Pancreas (tissue), 10 donors: Measurements from ENCODE around the gene DCST2. TPM values are rescaled to one million over a fixed set of nuclear protein-coding genes. Genes with fewer than 3 reads are reported as not detected.
"Not testable (repeated sequence)": the region's sequence is repeated elsewhere in the genome, so short reads cannot be mapped to it uniquely, and the experiment has no call there.

Source experiments
- ATAC-seq, 4 donors: fragments of 200-7000 bp; cut with Tn5 transposase; one replicate each; pipeline versions ENCODE4 v1.8.0 to v1.9.1; 2020; ENCODE audit warnings: mild to moderate bottlenecking in 4 of 4, moderate library complexity in 4 of 4
- DNase-seq, 6 donors: peaks; one replicate each; pipeline ENCODE4 v3.0.0-alpha.2; 2020
- FAIRE-seq: peaks from 2 replicates; lab custom pipeline; 2012; peaks lifted over from hg19 to GRCh38; lab: Jason Lieb, UNC
- H3K27ac ChIP-seq, 4 donors: fragments of 200-600 bp; sonication (generic); 1 replicate in 3 of 4; 2 replicates in 1 of 4; pipeline versions ENCODE4 v1.5.0 to v1.8.0; 2020
- H3K27me3 ChIP-seq, 4 donors: fragments of 200-600 bp; one replicate each; pipeline ENCODE4 v1.8.0; 2021
- H3K36me3 ChIP-seq, 3 donors: fragments of 200-600 bp; sonication (generic) in 1 of 3; one replicate each; pipeline versions ENCODE4 v1.5.0 to v1.8.0; 2020 to 2021
- H3K4me1 ChIP-seq, 3 donors: fragments of 200-600 bp; one replicate each; pipeline ENCODE4 v1.8.0; 2021
- H3K4me3 ChIP-seq, 4 donors: fragments of 200-600 bp; sonication (generic) in 2 of 4; one replicate each; pipeline versions ENCODE4 v1.5.0 to v1.8.0; 2020 to 2021
- H3K9me3 ChIP-seq, 4 donors: fragments of 200-600 bp; one replicate each; pipeline ENCODE4 v1.8.0; 2021
- CTCF ChIP-seq, 4 donors: fragments of 200-600 bp; sonication (generic) in 3 of 4; IDR thresholded peaks; one replicate each; pipeline versions ENCODE4 v1.5.0 to v1.8.0; 2021; ENCODE audit warnings: antibody characterized with exemption in 4 of 4
- WGBS, 2 donors: extraction: QIAGEN DNeasy Blood & Tissue Kit; methylation state at CpG; one replicate each; pipeline ENCODE4 v1.1.7; 2013; 5-methylcytosine and 5-hydroxymethylcytosine counted together
- intact Hi-C, 3 donors: fragments of 100-400 bp; cut with DNase I; formaldehyde crosslinking; loops; one replicate each; pipeline versions ENCODE4 v1.11.1 to v1.14.2; 2022
- polyA plus RNA-seq, 2 donors: library from polyadenylated mRNA; stranded (reverse); fragments of 200-250 nt; gene quantifications; one replicate each; pipeline ENCODE4 v1.2.3, GENCODE V29; 2013
- total RNA-seq, 6 donors: library from RNA; stranded (reverse); fragmentation: NEBNext Ultra II Directional in 4 of 6; extraction: Animal tissue kit (Norgen Biotek cat#: 25700) in 4 of 6; gene quantifications; one replicate each; pipeline versions ENCODE4 v1.2.1 to v1.2.4, GENCODE V29; 2021 to 2023
- donor health status: healthy with polysubstance abuse.
- donor health status: DM: no; HTN: no; CAD: no; lungs with moderate emphysema.
- donor health status: DM: no; HTN: no; CAD: no.
- donor health status: control.
- donor health status: control.
- donor health status: Bipolar disorder and iron deficiency.
- donor health status: DM: yes; HTN: yes; CAD: no.
- donor health status: DM: no; HTN: no; CAD: no.
- donor health status: DM: no; HTN: no; CAD: no.
- donor health status: DM: yes; HTN: yes; CAD: no.

The DCST2 gene
- total and polyA plus RNA-seq, 8 donors, result 0.12 to 5.1 (median 0.51) TPM

- H3K4me3 ChIP-seq, result peak within 1 kb of the TSS; percentile 59 to 88 (median 72)
- peaks cover 6 to 14% (median 7%) of the 10 kb centered on the region in 3 donors for H3K4me1 ChIP-seq
- no peaks in the 10 kb centered on the region for H3K36me3 ChIP-seq
- intact Hi-C loops, result no loop called here
- ATAC-seq, result peak; percentile 99 to 100 (median 100)
- TF ChIP-seq CTCF (IDR thresholded peaks at IDR 0.05), result no peak
- peak within 1 kb of the TSS in 2 of 4 donors; percentile 31 to 41 for H3K27ac ChIP-seq
- no peaks in the 10 kb centered on the region for H3K9me3 ChIP-seq
- WGBS, 2 donors, result 0 to 1% methylated on average over 26 of the region's 26 CpGs
- DNase-seq, result peak; percentile 91 to 99 (median 98)
- FAIRE-seq, result peak; percentile 96
- H3K27me3 ChIP-seq, result no peaks in the 10 kb centered on the region
Measured at GRCh38 chr1:154982897-154983648, 50.5 kb downstream of the DCST2 start, which contains the start of gene FLAD1. Gene FLAD1, plus strand, starts transcription at chr1:154983344. Its CDS starts 351 bp downstream, at chr1:154983695.

- H3K36me3 ChIP-seq, result no peaks in the 10 kb centered on the region
- H3K9me3 ChIP-seq, result no peaks in the 10 kb centered on the region
- DNase-seq (no peak), ATAC-seq (no peak), FAIRE-seq (no peak)
- no peak overlapping the region for H3K27ac ChIP-seq
- WGBS, 2 donors, result 53 to 54% methylated on average over 6 of the region's 6 CpGs
- no peak for TF ChIP-seq CTCF (IDR thresholded peaks at IDR 0.05)
- intact Hi-C loops, result no loop called here
- H3K4me1 ChIP-seq, result peaks cover 6 to 14% (median 7%) of the 10 kb centered on the region in 3 donors
- peak overlapping the region in 2 of 4 donors; percentile 59 to 88 for H3K4me3 ChIP-seq
- H3K27me3 ChIP-seq, result no peaks in the 10 kb centered on the region
Measured at GRCh38 chr1:154982341-154982740, 51.2 kb downstream of the DCST2 start.

- H3K9me3 ChIP-seq, result no peaks in the 10 kb centered on the region
- FAIRE-seq, result no peak
- WGBS, 2 donors, result 90% methylated on average over 3 of the region's 3 CpGs
Measured at GRCh38 chr1:154978360-154978759, 55.2 kb downstream of the DCST2 start.

GRCh38 chr1:154977762-154978161 is 55.8 kb downstream of the DCST2 start:
- H3K36me3 ChIP-seq, ATAC-seq, H3K9me3 ChIP-seq, H3K27me3 ChIP-seq, H3K4me3 ChIP-seq, intact Hi-C loops, DNase-seq, H3K27ac ChIP-seq, FAIRE-seq: not testable (repeated sequence)
- WGBS, 2 donors, result 53 to 58% methylated on average over 3 of the region's 3 CpGs
- peaks cover 0 to 11% (median 4%) of the 10 kb centered on the region in 3 donors for H3K4me1 ChIP-seq

More at GRCh38 chr1:154978360-154978759, 55.2 kb downstream of the DCST2 start:
- Histone ChIP-seq H3K4me1 (peaks cover 0 to 11% (median 0%) of the 10 kb centered on the region in 3 donors), H3K27ac (no peak overlapping the region), H3K4me3 (no peak overlapping the region), H3K36me3 (no peaks in the 10 kb centered on the region), H3K27me3 (no peaks in the 10 kb centered on the region)
- intact Hi-C loops, result no loop called here
- TF ChIP-seq CTCF (IDR thresholded peaks at IDR 0.05), result no peak
- ATAC-seq (no peak), DNase-seq (no peak)

GRCh38 chr1:154975409-154976059 is 58.0 kb downstream of the DCST2 start:
- TF ChIP-seq CTCF (IDR thresholded peaks at IDR 0.05), result no peak
- Histone ChIP-seq H3K4me1 (peaks cover 12 to 26% (median 22%) of the 10 kb centered on the region in 3 donors), H3K27ac (peak overlapping the region; percentile 90 to 98 (median 96)), H3K36me3 (no peaks in the 10 kb centered on the region), H3K4me3 (peak overlapping the region; percentile 27 to 73 (median 58)), H3K9me3 (no peaks in the 10 kb centered on the region), H3K27me3 (no peaks in the 10 kb centered on the region)
- FAIRE-seq (no peak), ATAC-seq (peak in 1 of 4 donors; percentile 3), DNase-seq (peak in 5 of 6 donors; percentile 53 to 79 (median 60))
- 0 to 1% methylated on average over 24 of the region's 24 CpGs for WGBS, 2 donors
- intact Hi-C loops, result no loop called here
